Measurements from ENCODE around the gene FRAT1. TPM values are rescaled to one million over a fixed set of nuclear protein-coding genes. Genes with fewer than 3 reads are reported as not detected.
"Not testable (repeated sequence)": the region's sequence is repeated elsewhere in the genome, so short reads cannot be mapped to it uniquely, and the experiment has no call there.

Gene FRAT1
- total RNA-seq, 1 donor from 2014 or later, result 4.8 TPM

GRCh38 chr10:97333601-97334369 is 14.7 kb downstream of the FRAT1 start:
- intact Hi-C loops (cut with micrococcal nuclease), result loop anchor here (1.0 to 5.0 kb wide), 9 partner anchors 13 to 501 kb away; partner anchors contain the start of genes ARHGAP19, EXOSC1, LCOR and MMS19

- intact Hi-C loops (cut with micrococcal nuclease), result loop anchor here (1.0 to 5.0 kb wide), 9 partner anchors 42 to 800 kb away; partner anchors contain the start of genes ARHGAP19, EXOSC1, LCOR and MMS19
Measured at GRCh38 chr10:97334370-97335175, 15.5 kb downstream of the FRAT1 start, which contains the start of gene FRAT2. Gene FRAT2 (minus strand): TSS chr10:97334729. CDS start chr10:97334572, 157 bp downstream.

GRCh38 chr10:97335188-97335619 is 16.1 kb downstream of the FRAT1 start:
- intact Hi-C loops (cut with micrococcal nuclease), result loop anchor here (1.0 to 2.0 kb wide), 2 partner anchors 402 to 799 kb away; partner anchors contain the start of genes R3HCC1L and ZFYVE27

DNA sequence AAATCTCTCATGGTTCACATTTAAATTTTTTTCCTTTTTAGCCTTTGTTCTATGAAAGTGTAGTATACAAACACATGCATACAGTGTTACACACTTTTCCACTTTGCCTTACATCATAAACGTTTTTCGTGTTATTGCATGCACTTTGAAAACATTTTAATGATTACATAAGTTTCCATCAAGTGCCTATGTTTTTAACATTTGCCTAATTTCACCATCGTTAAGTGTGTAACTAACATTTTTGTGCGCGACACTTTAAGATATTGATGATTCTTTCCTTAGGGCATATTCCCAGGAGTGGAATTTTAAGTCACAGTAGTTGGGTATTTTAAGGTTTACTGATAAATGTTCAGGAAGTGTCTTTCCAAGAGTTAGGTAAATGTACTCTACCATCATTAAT is 16.9 kb downstream of the FRAT1 start:
- intact Hi-C loops (cut with micrococcal nuclease), result no loop called here

DNA sequence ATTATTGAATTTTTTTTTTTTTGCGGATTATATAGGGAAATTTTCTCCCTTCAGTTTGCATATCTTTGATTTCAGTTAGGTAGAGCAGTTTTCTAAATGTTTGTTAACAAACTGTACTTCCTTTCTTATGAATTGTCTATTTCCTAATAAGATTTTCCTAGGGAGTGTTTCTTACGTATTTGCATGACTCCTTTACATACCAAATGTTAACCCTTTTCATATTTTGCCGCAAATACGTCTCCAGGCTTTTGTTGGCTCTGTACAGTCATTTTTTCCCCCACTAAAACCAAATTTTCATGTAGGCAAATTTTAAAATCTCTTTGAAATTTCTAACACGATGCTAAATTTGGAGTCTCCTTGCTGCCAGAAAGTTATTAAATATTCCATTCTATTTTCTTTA is 17.4 kb downstream of the FRAT1 start:
- intact Hi-C loops (cut with micrococcal nuclease), result no loop called here

GRCh38 chr10:97336942-97337831 is 18.1 kb downstream of the FRAT1 start:
- intact Hi-C loops (cut with micrococcal nuclease), result loop anchor here (1.0 kb wide), 1 partner anchor 60 kb away; no protein-coding TSS in a partner anchor

- intact Hi-C loops (cut with micrococcal nuclease), result no loop called here
Measured at GRCh38 chr10:97338041-97338440, 19.0 kb downstream of the FRAT1 start.

DNA sequence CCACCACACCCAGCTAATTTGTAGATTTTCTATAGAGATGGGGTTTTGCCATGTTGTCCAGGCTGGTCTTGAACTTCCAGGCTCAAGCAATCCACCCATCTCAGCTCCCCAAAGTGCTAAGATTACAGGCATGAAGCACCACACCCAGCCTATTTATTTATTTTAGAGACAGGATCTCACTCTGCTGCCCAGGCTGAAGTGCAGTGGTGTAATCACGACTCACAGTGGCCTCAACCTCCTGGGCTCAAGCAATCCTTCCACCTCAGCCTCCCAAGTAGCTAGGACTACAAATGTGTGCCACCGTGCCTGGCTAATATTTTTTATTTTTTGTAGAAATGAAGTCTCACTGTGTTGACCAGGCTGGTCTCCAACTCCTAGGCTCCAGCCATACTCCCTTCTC is 22.3 kb downstream of the FRAT1 start:
- intact Hi-C loops (cut with micrococcal nuclease), result no loop called here

DNA sequence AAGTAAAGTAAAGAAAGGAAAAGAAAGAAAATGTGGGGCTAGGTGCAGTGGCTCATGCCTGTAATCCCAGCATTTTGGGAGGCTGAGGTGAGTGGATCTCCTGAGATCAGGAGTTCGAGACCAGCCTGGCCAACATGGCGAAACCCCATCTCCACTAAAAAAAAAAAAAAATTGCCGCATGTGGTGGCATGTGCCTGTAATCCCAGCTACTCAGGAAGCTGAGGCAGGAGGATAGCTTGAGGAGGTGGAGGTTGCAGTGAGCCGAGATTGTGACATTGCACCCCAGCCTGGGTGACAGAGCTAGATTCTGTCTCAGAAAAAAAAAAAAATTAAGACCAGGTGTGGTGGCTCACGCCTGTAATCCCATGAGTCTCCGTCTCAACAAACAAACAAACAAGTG is 24.6 kb downstream of the FRAT1 start:
- intact Hi-C loops (cut with micrococcal nuclease), result not testable (repeated sequence)

- intact Hi-C loops (cut with micrococcal nuclease), result no loop called here
Measured at GRCh38 chr10:97347317-97347716, 28.2 kb downstream of the FRAT1 start.

GRCh38 chr10:97349752-97350513 is 30.9 kb downstream of the FRAT1 start:
- intact Hi-C loops (cut with micrococcal nuclease), result no loop called here

DNA sequence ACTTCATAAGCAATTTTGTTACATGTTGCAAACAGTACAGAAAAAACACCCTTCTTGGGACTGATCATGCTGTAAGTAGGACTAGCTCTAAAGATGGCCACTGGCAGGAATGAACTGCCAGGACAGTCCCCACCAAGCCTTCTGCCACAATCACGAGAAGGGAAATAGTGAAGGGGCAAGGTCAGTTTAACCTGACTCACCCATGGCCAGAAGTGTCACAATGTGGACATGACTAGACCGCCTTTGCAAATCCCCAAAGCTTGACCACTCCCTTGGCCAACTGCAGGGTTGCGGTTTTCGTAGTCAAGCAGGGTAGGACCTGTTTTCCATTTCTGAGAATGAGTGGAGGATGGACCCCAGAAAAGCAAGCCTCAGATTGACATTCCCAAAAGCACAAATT is 34.9 kb downstream of the FRAT1 start:
- intact Hi-C loops (cut with micrococcal nuclease), result loop anchor here (2.0 kb wide), 2 partner anchors 33 to 75 kb away; no protein-coding TSS in a partner anchor

- intact Hi-C loops (cut with micrococcal nuclease), result loop anchor here (2.0 kb wide), 2 partner anchors 35 to 77 kb away; no protein-coding TSS in a partner anchor
Measured at GRCh38 chr10:97355571-97355975, 36.5 kb downstream of the FRAT1 start.

GRCh38 chr10:97356318-97356914 is 37.3 kb downstream of the FRAT1 start:
- intact Hi-C loops (cut with micrococcal nuclease), result no loop called here

- intact Hi-C loops (cut with micrococcal nuclease), result no loop called here
Measured at GRCh38 chr10:97356918-97357317, 37.8 kb downstream of the FRAT1 start.

DNA sequence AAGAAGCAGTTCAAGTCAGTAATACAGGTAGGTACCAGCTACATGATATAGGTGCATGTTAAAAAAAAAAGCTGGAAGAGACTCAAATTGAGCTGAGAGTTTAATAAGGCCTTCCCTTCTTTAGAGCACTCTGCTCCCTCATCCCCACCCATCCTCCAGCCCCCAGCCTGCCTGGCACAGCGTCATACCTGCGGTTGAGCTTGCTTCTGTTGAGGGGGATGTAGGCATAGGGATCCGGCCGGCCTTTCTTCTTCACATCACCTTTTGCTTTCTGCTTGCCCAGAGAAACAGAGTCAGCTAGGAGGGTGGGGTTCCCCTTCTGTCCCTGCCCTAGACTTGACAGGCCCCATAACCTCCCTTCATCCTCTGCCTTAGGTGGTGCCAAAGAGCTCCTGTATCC is 39.3 kb downstream of the FRAT1 start:
- intact Hi-C loops (cut with micrococcal nuclease), result no loop called here

DNA sequence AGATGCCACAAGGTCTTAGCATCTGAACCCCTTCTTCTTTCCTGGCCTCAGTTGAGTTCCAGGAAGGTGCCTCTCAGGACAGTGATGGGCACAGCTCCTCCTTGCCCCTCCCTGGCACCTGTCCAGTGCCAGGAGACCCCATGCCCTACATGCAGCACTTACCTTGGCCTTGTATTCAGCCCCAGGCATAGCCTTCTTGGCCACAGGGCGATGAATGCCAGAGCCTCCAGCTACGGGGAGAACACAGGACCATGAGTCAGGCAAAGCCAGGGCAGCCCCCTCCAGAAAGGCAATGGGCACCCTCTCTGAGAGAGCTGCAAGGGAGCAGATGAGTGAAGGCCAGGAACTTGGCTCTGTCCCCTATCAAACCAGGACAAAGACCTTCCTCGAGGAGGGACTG is 39.7 kb downstream of the FRAT1 start:
- intact Hi-C loops (cut with micrococcal nuclease), result no loop called here

DNA sequence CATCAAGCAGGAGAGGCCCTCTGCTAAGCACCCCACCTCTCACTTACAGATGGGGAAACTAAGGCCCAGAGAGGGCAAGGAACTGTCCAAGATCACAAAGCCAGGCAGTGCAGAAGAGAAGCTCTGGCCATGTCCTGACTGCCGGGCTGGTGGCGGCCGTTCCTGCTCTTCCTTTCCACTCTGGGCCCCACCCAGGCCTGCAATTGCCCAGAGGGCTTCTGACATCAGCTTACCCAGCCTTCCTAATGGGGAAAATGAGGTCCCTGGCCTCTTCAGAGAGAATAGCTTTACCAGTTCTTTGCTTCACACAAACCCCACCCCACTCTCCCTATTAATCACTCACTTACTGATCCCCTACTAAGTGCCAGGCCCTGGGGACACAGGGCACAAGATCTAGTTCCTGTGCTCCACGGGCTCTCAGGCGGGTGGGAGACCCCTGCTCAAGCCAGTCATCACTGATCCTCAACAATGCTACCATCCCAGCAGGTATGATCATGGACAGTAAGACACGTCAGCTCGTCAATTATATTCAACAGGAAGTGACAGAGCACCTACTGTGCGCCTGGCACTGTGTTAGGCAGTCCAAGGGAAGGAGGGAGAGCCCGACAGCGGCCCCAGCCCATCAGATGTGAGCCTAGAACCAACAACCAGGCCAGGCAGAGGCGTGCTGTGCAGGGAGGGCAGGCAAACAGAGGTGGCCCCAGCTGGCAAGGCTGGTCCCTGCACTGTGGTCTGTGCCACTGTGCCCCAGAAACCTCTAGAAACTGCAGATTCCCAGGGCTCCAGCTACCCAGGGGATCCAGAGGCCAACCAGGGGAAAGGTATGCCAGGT is 41.9 kb downstream of the FRAT1 start:
- intact Hi-C loops (cut with micrococcal nuclease), result no loop called here

DNA sequence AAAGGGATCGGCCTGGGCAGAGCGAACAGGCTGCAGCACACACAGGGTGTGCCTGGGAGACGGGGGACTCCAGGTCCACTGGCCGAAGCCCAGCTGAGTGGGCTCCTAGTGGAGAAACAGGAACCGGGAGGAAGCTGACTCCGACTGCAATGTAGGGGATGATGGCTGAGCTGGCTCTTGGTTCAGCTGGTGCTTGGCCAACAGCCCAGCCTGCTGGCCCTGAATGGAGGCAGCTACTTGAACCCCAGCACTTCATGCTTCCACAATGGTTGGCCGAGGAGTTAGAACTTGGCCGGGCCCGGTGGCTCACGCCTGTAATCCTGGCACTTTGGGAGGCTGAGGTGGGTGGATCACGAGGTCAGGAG is 42.4 kb downstream of the FRAT1 start:
- intact Hi-C loops (cut with micrococcal nuclease), result no loop called here

All from T-helper 1 cell treated with Interleukin-12 subunit alpha and Interleukin-12 subunit beta and Interleukin-4 antibody, amounts not matched to agents 30 ng/mL and 1 ng/mL, for 36 hours (primary cell).